Neural cell (in vitro differentiated cells): Measurements from ENCODE around the gene SPRY4. TPM values are rescaled to one million over a fixed set of nuclear protein-coding genes. Genes with fewer than 3 reads are reported as not detected.
"Not testable (repeated sequence)": the region's sequence is repeated elsewhere in the genome, so short reads cannot be mapped to it uniquely, and the experiment has no call there.

Experiments
- H2AFZ ChIP-seq: fragments of 200-600, 300-800 bp; sonication (generic), shearing (Covaris generic); 2 replicates; pipeline ENCODE4 v1.6.0; 2014; ENCODE audit warnings: low read depth, mild to moderate bottlenecking, antibody characterized with exemption, low read length, moderate library complexity
- H3F3A ChIP-seq: fragments of 200-600 bp; shearing (Covaris generic); 2 replicates; pipeline ENCODE4 v1.6.1; 2016; ENCODE audit warnings: mild to moderate bottlenecking, moderate library complexity, mixed read lengths, antibody characterized with exemption, low read length; ENCODE audit not compliant: insufficient read depth, poor library complexity, severe bottlenecking
- H3K27ac ChIP-seq: fragments of 200-600, 300-800 bp; sonication (generic), shearing (Covaris generic); 2 replicates; pipeline ENCODE4 v1.5.1; 2014; ENCODE audit warnings: mild to moderate bottlenecking, low read length, moderate library complexity
- H3K27me3 ChIP-seq: fragments of 300-800, 200-600 bp; sonication (generic), shearing (Covaris generic); 2 replicates; pipeline ENCODE4 v1.6.0; 2014; ENCODE audit warnings: mild to moderate bottlenecking, low read depth, low read length, moderate library complexity; ENCODE audit not compliant: insufficient read depth
- H3K36me3 ChIP-seq: fragments of 300-800, 200-600 bp; sonication (generic), shearing (Covaris generic); 2 replicates; pipeline ENCODE4 v1.5.1; 2014; ENCODE audit warnings: mild to moderate bottlenecking, antibody characterized with exemption, low read length, moderate library complexity; ENCODE audit not compliant: insufficient read depth
- H3K4me2 ChIP-seq: fragments of 300-800, 200-600 bp; sonication (generic), shearing (Covaris generic); 2 replicates; pipeline ENCODE4 v1.6.0; 2014; ENCODE audit warnings: mild to moderate bottlenecking, low read length
- H3K4me3 ChIP-seq: fragments of 300-800, 200-600 bp; sonication (generic), shearing (Covaris generic); 2 replicates; pipeline ENCODE4 v1.5.1; 2014; ENCODE audit warnings: mild to moderate bottlenecking, low read length, moderate library complexity
- H3K79me2 ChIP-seq: fragments of 200-600 bp; shearing (Covaris generic); replicated peaks from 2 replicates; pipeline ENCODE4 v1.6.0; 2014; ENCODE audit warnings: mild to moderate bottlenecking, low read length, moderate library complexity; ENCODE audit not compliant: insufficient read depth
- H3K9ac ChIP-seq: fragments of 300-800, 200-600 bp; sonication (generic), shearing (Covaris generic); 2 replicates; pipeline ENCODE4 v1.6.1; 2016; ENCODE audit warnings: mild to moderate bottlenecking, low read length, mixed read lengths
- H3K9me2 ChIP-seq: fragments of 200-600 bp; shearing (Covaris generic); 2 replicates; pipeline ENCODE4 v1.6.1; 2016; ENCODE audit warnings: mild to moderate bottlenecking, low read length, mixed read lengths; ENCODE audit not compliant: insufficient read depth
- H3K9me3 ChIP-seq: fragments of 200-600, 300-800 bp; sonication (generic), shearing (Covaris generic); 2 replicates; pipeline ENCODE4 v1.6.1; 2016; ENCODE audit warnings: mild to moderate bottlenecking, mixed run types, low read length, moderate library complexity, mixed read lengths
- H4K20me1 ChIP-seq: fragments of 200-600 bp; shearing (Covaris generic); 2 replicates; pipeline ENCODE4 v1.6.1; 2016; ENCODE audit warnings: mild to moderate bottlenecking, mixed run types; ENCODE audit not compliant: insufficient read depth
- EP300 ChIP-seq: fragments of 450-650 bp; conservative IDR thresholded peaks from 2 replicates; pipeline ENCODE4 v1.6.1; 2014; ENCODE audit warnings: antibody characterized with exemption, mild to moderate bottlenecking, moderate library complexity; ENCODE audit not compliant: poor library complexity, severe bottlenecking
- EZH2 ChIP-seq: fragments of 200-600, 300-800 bp; shearing (Covaris generic), sonication (generic); IDR thresholded peaks from 2 replicates; pipeline ENCODE4 v1.6.1; 2014; ENCODE audit warnings: antibody characterized with exemption, low read length, borderline replicate concordance, mild to moderate bottlenecking; ENCODE audit not compliant: insufficient read depth, poor library complexity, severe bottlenecking
- MXI1 ChIP-seq: fragments of 450-650 bp; conservative IDR thresholded peaks from 2 replicates; pipeline ENCODE4 v1.6.1; 2014; ENCODE audit warnings: antibody characterized with exemption, mild to moderate bottlenecking; ENCODE audit not compliant: poor library complexity, severe bottlenecking
- POLR2AphosphoS5 ChIP-seq: IDR thresholded peaks from 2 replicates; pipeline ENCODE4 v1.6.1; 2012
- RAD21 ChIP-seq: fragments of 450-650 bp; conservative IDR thresholded peaks from 2 replicates; pipeline ENCODE4 v1.6.1; 2014; ENCODE audit warnings: antibody characterized with exemption, mild to moderate bottlenecking, moderate library complexity
- SMC3 ChIP-seq: fragments of 450-650 bp; conservative IDR thresholded peaks from 2 replicates; pipeline ENCODE4 v1.6.1; 2014; ENCODE audit warnings: antibody characterized with exemption, mild to moderate bottlenecking, moderate library complexity; ENCODE audit not compliant: poor library complexity
- TAF1 ChIP-seq: IDR thresholded peaks from 2 replicates; pipeline ENCODE4 v1.6.1; 2012; ENCODE audit warnings: low read depth
- polyA plus RNA-seq: library from polyadenylated mRNA; depleted of rRNA; stranded (reverse); fragments of >200 nt; gene quantifications from 2 replicates; pipeline ENCODE4 v1.2.3, GENCODE V29; 2014
- TF ChIP-seq, protein P1 (sequence below): IDR thresholded peaks from 2 replicates; pipeline ENCODE4 v1.6.1; 2012; ENCODE audit warnings: borderline replicate concordance
- TF ChIP-seq, protein P2 (sequence below): fragments of 450-650 bp; IDR thresholded peaks from 2 replicates; pipeline ENCODE4 v1.5.1; 2014; ENCODE audit warnings: antibody characterized with exemption, mild to moderate bottlenecking, moderate library complexity; ENCODE audit not compliant: poor library complexity, severe bottlenecking

SPRY4 gene
- polyA plus RNA-seq, 1 donor from 2014 or later, result 0.47 TPM

DNA sequence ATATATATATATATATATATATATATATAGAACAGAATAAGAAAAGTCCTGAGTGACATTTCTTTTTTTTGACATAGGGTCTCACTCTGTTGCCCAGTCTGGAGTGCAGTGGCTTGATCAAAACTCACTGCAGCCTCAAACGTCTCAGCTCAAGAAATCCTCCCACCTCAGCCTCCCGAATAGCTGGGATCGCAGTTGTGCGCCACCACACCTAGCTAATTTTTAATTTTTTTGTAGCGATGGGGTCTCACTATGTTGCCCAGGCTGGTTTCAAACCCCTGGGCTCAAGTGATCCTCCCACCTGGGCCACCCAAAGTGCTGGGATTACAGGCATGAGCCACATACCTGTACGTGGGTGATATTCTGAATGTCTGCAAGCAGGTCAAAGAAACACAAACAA is 48.3 kb downstream of the SPRY4 start:
- Histone ChIP-seq H2AFZ (no peak overlapping the region), H3K36me3 (no peaks in the 10 kb centered on the region), H4K20me1 (no peaks in the 10 kb centered on the region), H3K27me3 (no peaks in the 10 kb centered on the region), H3K9me2 (no peaks in the 10 kb centered on the region), H3K4me2 (no peak overlapping the region), H3K9ac (no peak overlapping the region), H3K27ac (no peak overlapping the region), H3K4me3 (no peak overlapping the region), H3F3A (no peaks in the 10 kb centered on the region), H3K79me2 (no peaks in the 10 kb centered on the region), H3K9me3 (no peaks in the 10 kb centered on the region)
- TF ChIP-seq, protein P1, sequence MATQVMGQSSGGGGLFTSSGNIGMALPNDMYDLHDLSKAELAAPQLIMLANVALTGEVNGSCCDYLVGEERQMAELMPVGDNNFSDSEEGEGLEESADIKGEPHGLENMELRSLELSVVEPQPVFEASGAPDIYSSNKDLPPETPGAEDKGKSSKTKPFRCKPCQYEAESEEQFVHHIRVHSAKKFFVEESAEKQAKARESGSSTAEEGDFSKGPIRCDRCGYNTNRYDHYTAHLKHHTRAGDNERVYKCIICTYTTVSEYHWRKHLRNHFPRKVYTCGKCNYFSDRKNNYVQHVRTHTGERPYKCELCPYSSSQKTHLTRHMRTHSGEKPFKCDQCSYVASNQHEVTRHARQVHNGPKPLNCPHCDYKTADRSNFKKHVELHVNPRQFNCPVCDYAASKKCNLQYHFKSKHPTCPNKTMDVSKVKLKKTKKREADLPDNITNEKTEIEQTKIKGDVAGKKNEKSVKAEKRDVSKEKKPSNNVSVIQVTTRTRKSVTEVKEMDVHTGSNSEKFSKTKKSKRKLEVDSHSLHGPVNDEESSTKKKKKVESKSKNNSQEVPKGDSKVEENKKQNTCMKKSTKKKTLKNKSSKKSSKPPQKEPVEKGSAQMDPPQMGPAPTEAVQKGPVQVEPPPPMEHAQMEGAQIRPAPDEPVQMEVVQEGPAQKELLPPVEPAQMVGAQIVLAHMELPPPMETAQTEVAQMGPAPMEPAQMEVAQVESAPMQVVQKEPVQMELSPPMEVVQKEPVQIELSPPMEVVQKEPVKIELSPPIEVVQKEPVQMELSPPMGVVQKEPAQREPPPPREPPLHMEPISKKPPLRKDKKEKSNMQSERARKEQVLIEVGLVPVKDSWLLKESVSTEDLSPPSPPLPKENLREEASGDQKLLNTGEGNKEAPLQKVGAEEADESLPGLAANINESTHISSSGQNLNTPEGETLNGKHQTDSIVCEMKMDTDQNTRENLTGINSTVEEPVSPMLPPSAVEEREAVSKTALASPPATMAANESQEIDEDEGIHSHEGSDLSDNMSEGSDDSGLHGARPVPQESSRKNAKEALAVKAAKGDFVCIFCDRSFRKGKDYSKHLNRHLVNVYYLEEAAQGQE, result no peak
- TF ChIP-seq POLR2AphosphoS5 (no peak), MXI1 (no peak), RAD21 (no peak), EP300 (no peak), TAF1 (no peak), SMC3 (no peak), EZH2 (no peak)
- TF ChIP-seq, protein P2, sequence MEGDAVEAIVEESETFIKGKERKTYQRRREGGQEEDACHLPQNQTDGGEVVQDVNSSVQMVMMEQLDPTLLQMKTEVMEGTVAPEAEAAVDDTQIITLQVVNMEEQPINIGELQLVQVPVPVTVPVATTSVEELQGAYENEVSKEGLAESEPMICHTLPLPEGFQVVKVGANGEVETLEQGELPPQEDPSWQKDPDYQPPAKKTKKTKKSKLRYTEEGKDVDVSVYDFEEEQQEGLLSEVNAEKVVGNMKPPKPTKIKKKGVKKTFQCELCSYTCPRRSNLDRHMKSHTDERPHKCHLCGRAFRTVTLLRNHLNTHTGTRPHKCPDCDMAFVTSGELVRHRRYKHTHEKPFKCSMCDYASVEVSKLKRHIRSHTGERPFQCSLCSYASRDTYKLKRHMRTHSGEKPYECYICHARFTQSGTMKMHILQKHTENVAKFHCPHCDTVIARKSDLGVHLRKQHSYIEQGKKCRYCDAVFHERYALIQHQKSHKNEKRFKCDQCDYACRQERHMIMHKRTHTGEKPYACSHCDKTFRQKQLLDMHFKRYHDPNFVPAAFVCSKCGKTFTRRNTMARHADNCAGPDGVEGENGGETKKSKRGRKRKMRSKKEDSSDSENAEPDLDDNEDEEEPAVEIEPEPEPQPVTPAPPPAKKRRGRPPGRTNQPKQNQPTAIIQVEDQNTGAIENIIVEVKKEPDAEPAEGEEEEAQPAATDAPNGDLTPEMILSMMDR, result no peak

DNA sequence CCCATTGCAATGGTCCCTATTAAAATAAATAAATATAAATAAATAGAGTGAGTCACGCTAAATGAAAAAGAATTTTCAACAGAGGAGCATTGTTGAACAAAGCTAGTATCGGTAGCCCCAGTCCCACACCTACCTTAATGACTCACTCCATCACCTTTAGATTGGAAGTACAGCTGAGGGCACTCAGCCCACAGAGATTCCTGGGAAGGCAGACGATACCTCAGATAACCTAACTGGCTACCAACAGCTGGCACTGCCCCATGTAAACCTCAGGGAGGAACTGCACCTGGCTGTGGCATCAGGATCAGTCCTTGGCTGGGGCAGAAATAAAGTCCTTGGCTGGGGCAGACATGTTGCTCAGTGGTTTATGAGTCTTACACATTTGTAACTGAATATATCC is 49.3 kb downstream of the SPRY4 start:
- Histone ChIP-seq H2AFZ (no peak overlapping the region), H3K27me3 (no peaks in the 10 kb centered on the region), H3K36me3 (no peaks in the 10 kb centered on the region), H3K4me3 (no peak overlapping the region), H3K9ac (no peak overlapping the region), H4K20me1 (no peaks in the 10 kb centered on the region), H3K27ac (no peak overlapping the region), H3K9me3 (no peaks in the 10 kb centered on the region), H3F3A (no peaks in the 10 kb centered on the region), H3K79me2 (no peaks in the 10 kb centered on the region), H3K4me2 (no peak overlapping the region), H3K9me2 (no peaks in the 10 kb centered on the region)
- TF ChIP-seq POLR2AphosphoS5, result no peak
- no peak for TF ChIP-seq EP300
- TF ChIP-seq RAD21, result no peak
- TF ChIP-seq, protein P2, result no peak
- TF ChIP-seq MXI1, result no peak
- TF ChIP-seq, protein P1, result no peak
- TF ChIP-seq EZH2, result no peak
- TF ChIP-seq TAF1, result no peak
- TF ChIP-seq SMC3, result no peak

DNA sequence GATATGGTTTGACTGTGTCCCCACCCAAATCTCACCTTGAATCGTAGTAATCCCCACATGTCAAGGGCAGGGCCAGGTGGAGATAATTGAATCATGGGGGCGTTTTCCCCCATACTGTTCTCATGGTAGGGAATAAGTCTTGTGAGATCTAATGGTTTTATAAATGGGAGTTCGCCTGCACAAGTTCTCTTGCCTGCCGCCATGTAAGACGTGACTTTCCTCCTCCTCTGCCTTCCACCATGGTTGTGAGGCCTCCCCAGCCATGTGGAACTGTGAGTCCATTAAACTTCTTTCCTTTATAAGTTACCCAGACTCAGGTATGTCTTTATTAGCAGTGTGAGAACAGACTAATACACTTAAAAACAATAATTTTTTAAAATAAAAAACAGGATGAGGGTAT is 52.2 kb downstream of the SPRY4 start:
- not testable (repeated sequence) for H3K27ac ChIP-seq, H3K9me2 ChIP-seq, H3K36me3 ChIP-seq, H3F3A ChIP-seq, H4K20me1 ChIP-seq, H3K9me3 ChIP-seq, H2AFZ ChIP-seq, H3K79me2 ChIP-seq, H3K4me2 ChIP-seq, H3K9ac ChIP-seq, H3K27me3 ChIP-seq, H3K4me3 ChIP-seq
